Urinary bladder (tissue), 4 donors: ENCODE data around the gene PLD4. TPM values are rescaled to one million over a fixed set of nuclear protein-coding genes. Genes with fewer than 3 reads are reported as not detected.

ENCODE experiments used
- DNase-seq: peaks from one replicate; pipeline ENCODE4 v3.0.0-alpha.2; 2015; ENCODE audit errors: extremely low spot score
- H3K27ac ChIP-seq: one replicate; pipeline ENCODE4 v1.5.1; 2013; ENCODE audit warnings: low read depth, mild to moderate bottlenecking, moderate library complexity
- H3K36me3 ChIP-seq: one replicate; pipeline ENCODE4 v1.6.1; 2013; ENCODE audit warnings: mild to moderate bottlenecking, moderate library complexity; ENCODE audit not compliant: insufficient read depth
- H3K4me1 ChIP-seq: one replicate; pipeline ENCODE4 v1.6.1; 2013; ENCODE audit warnings: mild to moderate bottlenecking, moderate library complexity; ENCODE audit not compliant: insufficient read depth
- H3K4me3 ChIP-seq: one replicate; pipeline ENCODE4 v1.5.1; 2013; ENCODE audit warnings: low read depth, low read length
- WGBS: extraction: QIAGEN DNeasy Blood & Tissue Kit; methylation state at CpG from one replicate; pipeline ENCODE4 v1.1.7; 2013; 5-methylcytosine and 5-hydroxymethylcytosine counted together
- polyA plus RNA-seq: library from polyadenylated mRNA; stranded (reverse); fragments of 200-250 nt; gene quantifications from one replicate; pipeline ENCODE4 v1.2.3, GENCODE V29; 2013
- total RNA-seq: library from RNA; depleted of rRNA; stranded (reverse); fragments of >200 nt; gene quantifications from one replicate; pipeline ENCODE4 v1.2.3, GENCODE V29; 2014
- donor health status: healthy with polysubstance abuse.
- donor health status: healthy.

PLD4 gene
- total RNA-seq (6.8 TPM), polyA plus RNA-seq (0.42 TPM)

- Histone ChIP-seq H3K4me3 (no peak within 1 kb of the TSS), H3K36me3 (no peaks in the 10 kb centered on the region), H3K27ac (no peak within 1 kb of the TSS), H3K4me1 (no peaks in the 10 kb centered on the region)
- DNase-seq: no peak
- WGBS: 76% methylated on average over 14 of the region's 14 CpGs
These were observed at the start of gene PLD4 for GRCh38 chr14:104924421-104925213. Gene PLD4 (plus strand): TSS chr14:104924879. CDS start chr14:104927141, 2,262 bp downstream.

DNA sequence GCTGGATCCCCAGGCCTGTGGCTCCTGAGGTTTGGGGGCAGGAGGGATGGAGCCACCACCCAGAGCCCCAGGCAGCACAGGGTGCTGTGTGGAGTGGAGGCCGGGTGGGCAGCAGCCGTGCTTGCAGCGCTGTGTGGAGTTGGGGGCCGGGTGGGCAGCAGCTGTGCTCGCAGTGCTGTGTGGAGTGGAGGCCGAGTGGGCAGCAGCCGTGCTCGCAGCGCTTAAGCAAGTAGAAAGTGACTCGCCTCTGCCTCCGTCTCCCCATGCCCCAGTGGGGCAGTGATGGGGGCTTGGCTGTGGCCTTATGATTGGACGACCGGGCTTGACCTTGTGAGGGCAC, 49.3 kb upstream of the PLD4 start:
- no peak for DNase-seq
- Histone ChIP-seq H3K4me1 (peaks cover 2% of the 10 kb centered on the region), H3K27ac (no peak overlapping the region), H3K36me3 (no peaks in the 10 kb centered on the region), H3K4me3 (no peak overlapping the region)
- WGBS: 98% methylated on average over 13 of the region's 13 CpGs

DNA sequence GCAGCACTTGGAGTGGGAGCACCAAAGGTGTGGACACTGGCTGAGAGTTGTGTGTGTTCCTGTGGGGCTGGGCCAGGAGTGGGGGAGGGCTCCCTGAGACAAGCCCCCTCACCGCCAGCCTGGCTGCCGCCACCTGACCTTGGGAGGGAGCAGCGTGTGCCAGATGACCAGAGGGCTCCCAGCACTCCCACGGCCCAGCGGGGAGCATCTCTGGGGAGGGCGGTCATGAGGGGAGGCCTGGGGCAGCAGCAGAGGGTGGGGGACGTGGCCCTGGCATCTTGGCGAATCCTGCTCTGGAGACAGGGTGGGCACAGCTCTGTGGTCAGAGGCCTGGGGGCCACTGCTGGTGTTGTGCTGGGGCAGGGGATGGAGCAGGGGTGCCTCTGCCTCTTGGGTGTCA, 48.9 kb upstream of the PLD4 start:
- Histone ChIP-seq H3K4me3 (no peak overlapping the region), H3K27ac (no peak overlapping the region), H3K36me3 (no peaks in the 10 kb centered on the region), H3K4me1 (peaks cover 2% of the 10 kb centered on the region)
- 96% methylated on average over 8 of the region's 8 CpGs for WGBS
- no peak for DNase-seq

- DNase-seq: no peak
- H3K27ac ChIP-seq: no peak overlapping the region
- WGBS: 85% methylated on average over 8 of the region's 8 CpGs
- H3K4me1 ChIP-seq: peaks cover 2% of the 10 kb centered on the region
- no peaks in the 10 kb centered on the region for H3K36me3 ChIP-seq
- H3K4me3 ChIP-seq: no peak overlapping the region
These were observed 48.4 kb upstream of the PLD4 start for GRCh38 chr14:104876251-104876699.

- Histone ChIP-seq H3K4me1 (peaks cover 2% of the 10 kb centered on the region), H3K4me3 (no peak overlapping the region), H3K27ac (no peak overlapping the region), H3K36me3 (no peaks in the 10 kb centered on the region)
- WGBS: 89% methylated on average over 14 of the region's 14 CpGs
- no peak for DNase-seq
These were observed 47.4 kb upstream of the PLD4 start for GRCh38 chr14:104877066-104877805.

- no peak for DNase-seq
- Histone ChIP-seq H3K36me3 (no peaks in the 10 kb centered on the region), H3K27ac (no peak overlapping the region)
These were observed 46.7 kb upstream of the PLD4 start for GRCh38 chr14:104877806-104878550.

GRCh38 chr14:104878582-104878981, 46.1 kb upstream of the PLD4 start:
- Histone ChIP-seq H3K4me3 (no peak overlapping the region), H3K36me3 (no peaks in the 10 kb centered on the region), H3K4me1 (no peaks in the 10 kb centered on the region), H3K27ac (no peak overlapping the region)
- WGBS: 92% methylated on average over 14 of the region's 14 CpGs
- DNase-seq: no peak

More at GRCh38 chr14:104877806-104878550, 46.7 kb upstream of the PLD4 start:
- 80% methylated on average over 30 of the region's 30 CpGs for WGBS
- Histone ChIP-seq H3K4me1 (no peaks in the 10 kb centered on the region), H3K4me3 (no peak overlapping the region)

DNA sequence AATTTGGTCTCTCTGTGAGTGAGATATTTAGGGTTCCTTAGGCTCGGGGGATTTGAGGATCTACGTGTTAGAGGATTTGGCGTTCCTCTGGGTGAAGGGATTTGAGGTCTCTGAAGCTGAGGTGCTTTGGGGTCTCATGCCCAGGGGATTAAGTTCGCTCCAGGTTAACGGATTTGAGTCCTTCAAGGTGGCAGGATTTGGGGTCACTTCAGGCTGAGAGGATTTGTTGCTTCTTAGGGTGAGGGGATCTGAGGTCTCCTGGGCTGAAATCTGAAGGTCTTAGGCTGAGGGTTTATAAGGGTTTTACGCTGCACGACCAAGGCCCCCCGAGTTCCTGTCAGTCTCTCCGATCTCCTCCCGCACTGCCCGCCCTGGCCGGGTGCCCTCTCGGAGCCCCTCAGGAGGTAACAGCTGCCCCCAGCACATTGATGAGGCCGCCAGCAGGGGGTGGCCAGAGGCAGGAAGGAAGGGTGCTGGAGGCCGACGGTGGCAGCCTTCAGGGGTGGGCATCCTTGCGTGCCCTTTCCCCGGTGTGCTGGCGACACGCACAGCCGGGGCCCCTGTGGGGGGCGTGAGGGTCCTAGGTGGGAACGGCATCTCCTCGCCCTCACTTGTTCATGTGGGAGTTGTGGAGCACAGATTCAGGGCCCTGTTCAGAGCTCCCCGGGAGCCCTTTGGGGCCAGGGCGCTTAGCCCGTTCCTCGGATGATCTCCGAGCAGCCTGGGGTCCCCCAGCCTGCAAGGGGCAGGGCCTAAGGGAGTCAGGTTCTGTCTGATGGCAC, 45.3 kb upstream of the PLD4 start:
- Histone ChIP-seq H3K4me3 (no peak overlapping the region), H3K4me1 (no peaks in the 10 kb centered on the region), H3K36me3 (no peaks in the 10 kb centered on the region), H3K27ac (no peak overlapping the region)
- DNase-seq: no peak
- WGBS: 88% methylated on average over 29 of the region's 29 CpGs

- no peak overlapping the region for H3K27ac ChIP-seq
- H3K4me3 ChIP-seq: no peak overlapping the region
- WGBS: 96% methylated on average over 15 of the region's 15 CpGs
- H3K4me1 ChIP-seq: no peaks in the 10 kb centered on the region
- no peak for DNase-seq
- no peaks in the 10 kb centered on the region for H3K36me3 ChIP-seq
These were observed 44.6 kb upstream of the PLD4 start for GRCh38 chr14:104879983-104880565.

DNA sequence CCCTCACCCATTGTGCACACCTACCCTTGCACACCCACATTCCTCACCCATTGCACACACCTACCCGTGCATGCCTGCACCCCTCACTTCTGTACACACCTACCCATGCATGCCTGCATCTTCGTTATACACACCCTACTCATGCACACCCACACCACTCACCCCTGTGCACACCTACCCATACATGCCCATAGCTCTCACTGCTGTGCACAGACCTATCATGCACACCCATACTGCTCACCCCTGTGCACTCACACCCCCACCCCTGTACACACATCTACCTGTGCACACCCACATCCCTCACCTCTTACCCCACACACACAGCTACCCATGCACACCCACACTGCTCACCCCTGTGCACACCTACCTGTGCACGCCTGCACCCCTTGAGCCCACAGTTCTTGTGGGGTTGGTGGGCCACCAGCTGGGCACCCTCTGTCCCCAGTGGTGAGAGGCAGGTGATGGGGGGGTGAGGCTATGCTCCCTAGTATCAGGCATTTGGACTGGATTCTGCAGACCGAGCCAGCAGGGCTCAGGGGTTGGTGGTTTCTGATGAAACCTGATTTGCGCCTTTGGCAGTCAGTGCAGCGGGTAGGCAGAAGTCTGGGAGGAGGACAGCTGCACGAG, 44.0 kb upstream of the PLD4 start:
- no peaks in the 10 kb centered on the region for H3K36me3 ChIP-seq
- DNase-seq: no peak
- WGBS: 82% methylated on average over 7 of the region's 7 CpGs
- H3K27ac ChIP-seq: no peak overlapping the region
- no peaks in the 10 kb centered on the region for H3K4me1 ChIP-seq
- no peak overlapping the region for H3K4me3 ChIP-seq

GRCh38 chr14:104881369-104881979, 43.2 kb upstream of the PLD4 start:
- H3K36me3 ChIP-seq: no peaks in the 10 kb centered on the region
- H3K27ac ChIP-seq: no peak overlapping the region
- 69% methylated on average over 13 of the region's 13 CpGs for WGBS

DNA sequence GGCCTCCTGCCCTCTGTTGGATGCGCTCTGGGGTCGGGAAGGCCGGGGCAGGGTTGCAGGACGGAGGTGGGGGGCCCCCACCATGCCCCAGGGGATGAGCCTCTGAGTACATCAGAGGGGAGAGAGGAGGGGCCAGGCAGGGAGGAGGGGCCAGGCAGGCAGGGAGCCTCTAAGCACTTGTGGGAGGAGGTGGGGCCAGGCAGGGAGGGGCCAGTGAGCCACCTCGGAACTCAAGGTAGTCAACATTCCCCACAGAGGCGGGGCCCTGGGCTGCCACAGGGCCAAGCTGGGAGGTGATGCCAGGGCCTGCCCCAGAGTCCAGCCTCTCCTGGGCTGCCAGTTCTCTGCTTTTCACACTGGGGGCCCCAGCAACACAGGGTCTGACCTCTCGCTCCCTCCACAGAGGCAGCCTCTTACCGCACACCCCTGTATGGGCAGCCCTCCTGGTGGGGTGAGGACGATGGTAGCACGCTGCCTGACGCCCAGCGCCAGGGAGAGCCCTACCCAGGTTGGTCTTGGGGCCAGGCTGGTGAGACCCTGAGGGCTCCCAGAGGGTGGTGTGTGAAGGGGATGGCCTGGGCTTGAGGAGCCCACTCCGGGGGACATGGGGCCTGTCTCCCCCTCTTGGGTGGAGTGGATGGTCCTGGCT, 42.2 kb upstream of the PLD4 start:
- no peak for DNase-seq
- no peak overlapping the region for H3K27ac ChIP-seq
- H3K4me1 ChIP-seq: no peaks in the 10 kb centered on the region
- no peaks in the 10 kb centered on the region for H3K36me3 ChIP-seq
- no peak overlapping the region for H3K4me3 ChIP-seq
- WGBS: 76% methylated on average over 13 of the region's 13 CpGs

More at GRCh38 chr14:104881369-104881979, 43.2 kb upstream of the PLD4 start:
- Histone ChIP-seq H3K4me3 (no peak overlapping the region), H3K4me1 (no peaks in the 10 kb centered on the region)
- DNase-seq: no peak
